Prostate gland (tissue), 2 donors: ENCODE measurements around the gene SNX13. TPM values are rescaled to one million over a fixed set of nuclear protein-coding genes. Genes with fewer than 3 reads are reported as not detected.

Experiments
- DNase-seq: peaks from one replicate; pipeline ENCODE4 v3.0.0-alpha.2; 2019; ENCODE audit warnings: low spot score
- H3K27ac ChIP-seq, 2 donors: fragments of 200-600 bp; sonication (generic); 2 replicates each; pipeline ENCODE4 v1.5.1; 2017 to 2019
- H3K27me3 ChIP-seq: fragments of 200-600 bp; sonication (generic); replicated peaks from 2 replicates; pipeline ENCODE4 v1.5.1; 2019; ENCODE audit not compliant: insufficient read depth
- H3K36me3 ChIP-seq, 2 donors: fragments of 200-600 bp; sonication (generic); 1 replicate in 1 of 2; 2 replicates in 1 of 2; pipeline versions ENCODE4 v1.5.1 to v1.8.1; 2017 to 2019
- H3K4me1 ChIP-seq: fragments of 200-600 bp; sonication (generic); replicated peaks from 2 replicates; pipeline ENCODE4 v1.5.1; 2019
- H3K4me3 ChIP-seq, 2 donors: fragments of 200-600 bp; sonication (generic); 2 replicates each; pipeline ENCODE4 v1.5.1; 2017 to 2019
- H3K9me3 ChIP-seq: fragments of 200-600 bp; sonication (generic); 2 replicates; pipeline ENCODE4 v1.5.1; 2017
- POLR2A ChIP-seq: fragments of 450-650 bp; IDR thresholded peaks from one replicate; pipeline ENCODE4 v1.6.1; 2016; ENCODE audit warnings: antibody characterized with exemption, mild to moderate bottlenecking
- POLR2AphosphoS5 ChIP-seq: sonication (generic); formaldehyde crosslinking; IDR thresholded peaks from one replicate; pipeline ENCODE4 v1.6.1; 2017; ENCODE audit warnings: antibody characterized with exemption
- WGBS: methylation state at CpG from one replicate; pipeline ENCODE4 v1.1.5; 2018; 5-methylcytosine and 5-hydroxymethylcytosine counted together
- intact Hi-C: fragments of 100-400 bp; cut with DNase I; formaldehyde crosslinking; loops from one replicate; pipeline ENCODE4 v1.14.2; 2022
- total RNA-seq, 2 donors: library from RNA; depleted of rRNA; stranded (reverse); fragments of >200 nt; gene quantifications; one replicate each; pipeline ENCODE4 v1.1.0, GENCODE V29; 2016
- TF ChIP-seq, protein P1 (sequence below), 4 experiments: fragments of 200-600 bp in 2 of 4; fragments of 450-650 bp in 2 of 4; sonication (generic) in 2 of 4; IDR thresholded peaks; 1 replicate in 3 of 4; 2 replicates in 1 of 4; pipeline ENCODE4 v1.5.1; 2016 to 2019; ENCODE audit warnings: antibody characterized with exemption in 4 of 4, mild to moderate bottlenecking in 2 of 4, moderate library complexity in 2 of 4

Gene SNX13
- total RNA-seq, 2 donors from 2014 or later = 46.9 to 63.5 TPM

DNA sequence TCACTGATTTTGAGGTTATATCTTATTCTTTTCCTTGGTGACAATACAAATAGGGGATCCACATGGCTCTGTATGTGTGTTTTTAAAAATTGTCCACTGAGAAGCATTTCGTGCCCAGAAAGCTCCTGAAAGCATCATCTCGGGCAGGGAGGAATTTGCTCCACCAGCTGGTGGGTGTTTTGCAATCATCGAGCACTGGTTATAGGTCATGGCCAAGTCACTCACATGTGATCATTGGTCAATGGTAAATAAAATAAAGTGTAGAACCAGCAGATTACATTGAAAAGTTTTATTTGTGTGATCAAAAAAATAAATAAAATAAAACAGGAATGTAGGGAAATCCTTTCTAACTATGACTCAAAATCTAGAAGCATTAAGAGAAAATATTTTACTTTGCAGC is 23.0 kb upstream of the SNX13 start:
- no peaks in the 10 kb centered on the region for H3K27me3 ChIP-seq
- no peaks in the 10 kb centered on the region for H3K36me3 ChIP-seq
- intact Hi-C loops = no loop called here
- TF ChIP-seq POLR2AphosphoS5 = no peak
- TF ChIP-seq, protein P1, sequence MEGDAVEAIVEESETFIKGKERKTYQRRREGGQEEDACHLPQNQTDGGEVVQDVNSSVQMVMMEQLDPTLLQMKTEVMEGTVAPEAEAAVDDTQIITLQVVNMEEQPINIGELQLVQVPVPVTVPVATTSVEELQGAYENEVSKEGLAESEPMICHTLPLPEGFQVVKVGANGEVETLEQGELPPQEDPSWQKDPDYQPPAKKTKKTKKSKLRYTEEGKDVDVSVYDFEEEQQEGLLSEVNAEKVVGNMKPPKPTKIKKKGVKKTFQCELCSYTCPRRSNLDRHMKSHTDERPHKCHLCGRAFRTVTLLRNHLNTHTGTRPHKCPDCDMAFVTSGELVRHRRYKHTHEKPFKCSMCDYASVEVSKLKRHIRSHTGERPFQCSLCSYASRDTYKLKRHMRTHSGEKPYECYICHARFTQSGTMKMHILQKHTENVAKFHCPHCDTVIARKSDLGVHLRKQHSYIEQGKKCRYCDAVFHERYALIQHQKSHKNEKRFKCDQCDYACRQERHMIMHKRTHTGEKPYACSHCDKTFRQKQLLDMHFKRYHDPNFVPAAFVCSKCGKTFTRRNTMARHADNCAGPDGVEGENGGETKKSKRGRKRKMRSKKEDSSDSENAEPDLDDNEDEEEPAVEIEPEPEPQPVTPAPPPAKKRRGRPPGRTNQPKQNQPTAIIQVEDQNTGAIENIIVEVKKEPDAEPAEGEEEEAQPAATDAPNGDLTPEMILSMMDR (IDR thresholded peaks at IDR 0.05) = no peak
- no peak for TF ChIP-seq POLR2A
- no peak for DNase-seq
- no peak overlapping the region for H3K4me3 ChIP-seq
- H3K9me3 ChIP-seq = no peaks in the 10 kb centered on the region
- WGBS = 88% methylated on average over 3 of the region's 3 CpGs
- H3K27ac ChIP-seq = no peak overlapping the region
- H3K4me1 ChIP-seq = no peaks in the 10 kb centered on the region

DNA sequence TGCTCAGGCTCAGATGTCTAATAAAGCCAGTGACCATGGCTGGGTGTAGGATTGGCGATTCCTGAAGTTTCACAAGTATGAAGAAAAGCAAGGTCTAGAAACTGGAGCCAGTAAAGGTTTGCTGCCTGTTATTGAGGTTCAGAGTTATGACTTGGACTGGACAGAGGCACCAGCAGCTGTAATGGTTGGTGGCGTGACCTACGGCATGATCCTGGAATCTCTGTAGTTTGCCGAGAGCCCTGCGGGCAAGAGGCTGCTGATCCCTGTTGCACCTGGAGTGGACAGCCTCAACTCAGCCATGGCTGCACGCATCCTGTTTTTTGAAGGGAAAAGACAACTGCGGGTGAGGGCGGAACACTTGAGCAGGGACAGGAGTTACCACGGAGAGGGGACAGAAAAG is 22.4 kb upstream of the SNX13 start:
- Histone ChIP-seq H3K27ac (no peak overlapping the region), H3K4me3 (no peak overlapping the region), H3K27me3 (no peaks in the 10 kb centered on the region), H3K9me3 (no peaks in the 10 kb centered on the region), H3K36me3 (no peaks in the 10 kb centered on the region), H3K4me1 (no peaks in the 10 kb centered on the region)
- intact Hi-C loops = no loop called here
- WGBS = 97% methylated on average over 9 of the region's 9 CpGs
- no peak for TF ChIP-seq POLR2AphosphoS5
- TF ChIP-seq POLR2A = no peak
- TF ChIP-seq, protein P1 (IDR thresholded peaks at IDR 0.05) = no peak
- no peak for DNase-seq

DNA sequence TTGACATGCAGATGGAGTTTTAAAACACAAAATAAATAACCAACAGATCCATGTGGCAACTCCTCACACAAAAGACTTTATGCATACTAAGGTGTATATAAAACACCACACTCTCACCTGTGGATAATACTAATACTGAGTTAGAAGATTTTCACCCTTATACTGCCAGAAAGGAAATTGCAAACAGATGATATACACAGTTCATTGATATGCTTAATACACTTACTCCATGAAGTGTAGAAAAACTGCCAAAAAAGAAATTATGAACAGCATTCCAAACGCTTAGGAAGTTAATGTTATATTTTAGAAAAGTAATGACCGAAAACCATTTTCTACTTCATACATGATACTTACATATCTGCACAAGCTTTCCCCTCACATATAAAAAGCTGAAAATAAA is 17.6 kb upstream of the SNX13 start:
- WGBS = 92% methylated on average over 2 of the region's 2 CpGs
- Histone ChIP-seq H3K27me3 (no peaks in the 10 kb centered on the region), H3K27ac (no peak overlapping the region), H3K4me1 (no peaks in the 10 kb centered on the region), H3K4me3 (no peak overlapping the region), H3K36me3 (no peaks in the 10 kb centered on the region), H3K9me3 (no peaks in the 10 kb centered on the region)
- intact Hi-C loops = no loop called here
- TF ChIP-seq POLR2AphosphoS5 (no peak), POLR2A (no peak)
- TF ChIP-seq, protein P1 (IDR thresholded peaks at IDR 0.05) = no peak
- DNase-seq = no peak

GRCh38 chr7:17952387-17952786 is 12.1 kb upstream of the SNX13 start:
- H3K27me3 ChIP-seq = no peaks in the 10 kb centered on the region
- intact Hi-C loops = no loop called here

DNA sequence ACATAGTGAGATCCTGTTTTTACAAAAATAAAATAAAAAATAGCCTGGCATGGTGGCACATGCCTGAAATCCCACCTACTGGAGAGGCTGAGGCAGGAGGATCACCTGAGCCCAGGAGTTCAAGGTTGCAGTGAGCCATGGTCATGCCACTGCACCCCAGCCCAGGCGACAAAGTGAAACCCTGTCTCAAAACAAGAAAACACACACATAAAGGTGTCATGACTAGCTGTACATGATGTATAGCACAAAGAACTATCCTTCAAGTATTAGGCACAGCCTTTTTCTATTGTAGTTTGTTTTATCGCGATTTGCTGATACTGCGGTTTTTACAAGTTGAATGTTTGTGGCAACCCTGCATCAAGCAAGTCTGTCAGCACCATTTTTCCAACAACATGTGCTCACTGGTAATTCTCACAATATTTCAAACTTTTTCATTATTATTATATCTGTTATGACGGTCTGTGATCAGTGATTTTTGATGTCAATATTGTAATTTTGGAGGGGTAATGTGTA is 11.5 kb upstream of the SNX13 start:
- H3K36me3 ChIP-seq = no peaks in the 10 kb centered on the region
- H3K9me3 ChIP-seq = no peaks in the 10 kb centered on the region
- no peak overlapping the region for H3K27ac ChIP-seq
- no peaks in the 10 kb centered on the region for H3K27me3 ChIP-seq
- TF ChIP-seq, protein P1 (IDR thresholded peaks at IDR 0.05) = no peak
- no peak for TF ChIP-seq POLR2A
- TF ChIP-seq POLR2AphosphoS5 = no peak
- no peak for DNase-seq
- intact Hi-C loops = no loop called here
- 95% methylated on average over 5 of the region's 5 CpGs for WGBS
- H3K4me3 ChIP-seq = no peak overlapping the region
- H3K4me1 ChIP-seq = no peaks in the 10 kb centered on the region

More at GRCh38 chr7:17952387-17952786, 12.1 kb upstream of the SNX13 start:
- H3K9me3 ChIP-seq = no peaks in the 10 kb centered on the region
- no peak for TF ChIP-seq POLR2AphosphoS5
- TF ChIP-seq, protein P1 (IDR thresholded peaks at IDR 0.05) = no peak
- TF ChIP-seq POLR2A = no peak
- 100% methylated on average over 2 of the region's 2 CpGs for WGBS
- H3K27ac ChIP-seq = no peak overlapping the region
- no peaks in the 10 kb centered on the region for H3K36me3 ChIP-seq
- no peak for DNase-seq
- no peaks in the 10 kb centered on the region for H3K4me1 ChIP-seq
- H3K4me3 ChIP-seq = no peak overlapping the region
